Stimulated activated CD8-positive, alpha-beta memory T cell treated with anti-CD3 and anti-CD28 coated beads, Interleukin-15, amount 100 ng/mL, for 24 hours (primary cell): ENCODE results near the gene GPATCH8.

Experiments used
- DNase-seq: peaks from one replicate; pipeline ENCODE4 v3.0.0-alpha.2; 2020; ENCODE audit warnings: low read depth

GPATCH8 gene

DNA sequence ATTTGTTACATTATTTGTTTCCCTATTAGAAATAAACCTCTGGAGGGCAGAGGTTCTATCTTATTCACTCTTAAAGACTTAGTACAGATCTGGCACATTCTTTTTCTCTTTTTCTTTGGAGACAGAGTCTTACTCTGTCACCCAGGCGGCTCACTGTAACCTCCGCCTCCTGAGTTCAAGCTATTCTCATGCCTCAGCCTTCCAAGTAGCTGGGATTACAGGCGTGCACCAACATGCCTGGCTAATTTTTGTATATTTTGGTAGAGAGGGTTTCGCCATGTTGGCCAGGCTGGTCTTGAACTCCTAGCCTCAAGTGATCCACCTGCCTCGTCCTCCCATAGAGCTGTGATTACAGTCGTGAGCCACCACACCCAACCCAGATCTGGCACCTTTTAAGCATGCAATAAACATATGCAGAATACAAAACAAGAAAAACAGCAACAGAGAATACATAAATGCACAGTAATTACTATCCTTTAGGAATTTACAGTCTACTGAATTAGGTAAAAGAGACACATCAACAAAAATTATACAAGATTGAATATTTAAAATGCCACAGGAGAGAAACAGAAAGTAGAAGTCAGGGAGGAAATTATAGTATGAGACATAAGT is 52.1 kb downstream of the GPATCH8 start:
- no peak for DNase-seq

DNA sequence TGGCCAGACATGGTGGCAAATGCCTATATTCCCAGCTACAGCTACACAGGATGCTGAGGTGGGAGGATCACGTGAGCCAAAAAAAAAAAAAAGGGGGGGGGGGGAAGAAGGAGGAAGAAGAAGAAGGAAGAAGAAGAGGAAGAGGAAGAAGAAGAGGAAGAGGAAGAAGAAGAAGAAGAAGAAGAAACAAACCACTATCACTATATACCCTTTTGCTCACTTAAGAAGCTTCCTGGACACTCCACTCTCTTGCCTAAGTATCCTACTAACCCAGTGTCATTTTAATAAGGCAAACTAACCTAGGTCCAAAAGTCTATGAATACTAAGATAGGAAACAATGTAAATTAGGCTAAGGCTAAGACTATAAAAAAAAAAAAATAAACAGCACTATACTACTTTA is 54.8 kb downstream of the GPATCH8 start:
- no peak for DNase-seq

- no peak for DNase-seq
These were observed 58.5 kb downstream of the GPATCH8 start for GRCh38 chr17:44444735-44445105.

- no peak for DNase-seq
These were observed 60.4 kb downstream of the GPATCH8 start for GRCh38 chr17:44442806-44443205.

- no peak for DNase-seq
These were observed 64.0 kb downstream of the GPATCH8 start for GRCh38 chr17:44439168-44439567.

- no peak for DNase-seq
These were observed 64.6 kb downstream of the GPATCH8 start for GRCh38 chr17:44438636-44439035.

DNA sequence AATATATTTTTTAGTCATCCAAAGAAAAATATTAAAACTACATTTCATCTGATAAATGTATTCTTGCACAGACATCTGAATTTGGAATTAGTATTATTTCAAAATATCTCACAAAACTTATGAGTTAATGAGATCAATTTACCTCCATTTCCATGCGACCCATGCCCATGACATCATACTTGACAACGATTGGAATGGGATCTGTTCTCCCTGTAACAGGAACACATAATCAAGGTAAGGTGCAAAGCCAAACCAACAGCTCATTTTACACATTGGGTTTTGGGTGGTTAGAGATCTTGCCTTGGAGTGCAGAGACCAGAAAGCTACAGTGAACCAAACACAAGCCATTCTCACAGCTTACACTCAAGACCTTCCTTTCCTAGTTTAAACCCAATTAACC is 66.9 kb downstream of the GPATCH8 start:
- DNase-seq, result no peak

DNA sequence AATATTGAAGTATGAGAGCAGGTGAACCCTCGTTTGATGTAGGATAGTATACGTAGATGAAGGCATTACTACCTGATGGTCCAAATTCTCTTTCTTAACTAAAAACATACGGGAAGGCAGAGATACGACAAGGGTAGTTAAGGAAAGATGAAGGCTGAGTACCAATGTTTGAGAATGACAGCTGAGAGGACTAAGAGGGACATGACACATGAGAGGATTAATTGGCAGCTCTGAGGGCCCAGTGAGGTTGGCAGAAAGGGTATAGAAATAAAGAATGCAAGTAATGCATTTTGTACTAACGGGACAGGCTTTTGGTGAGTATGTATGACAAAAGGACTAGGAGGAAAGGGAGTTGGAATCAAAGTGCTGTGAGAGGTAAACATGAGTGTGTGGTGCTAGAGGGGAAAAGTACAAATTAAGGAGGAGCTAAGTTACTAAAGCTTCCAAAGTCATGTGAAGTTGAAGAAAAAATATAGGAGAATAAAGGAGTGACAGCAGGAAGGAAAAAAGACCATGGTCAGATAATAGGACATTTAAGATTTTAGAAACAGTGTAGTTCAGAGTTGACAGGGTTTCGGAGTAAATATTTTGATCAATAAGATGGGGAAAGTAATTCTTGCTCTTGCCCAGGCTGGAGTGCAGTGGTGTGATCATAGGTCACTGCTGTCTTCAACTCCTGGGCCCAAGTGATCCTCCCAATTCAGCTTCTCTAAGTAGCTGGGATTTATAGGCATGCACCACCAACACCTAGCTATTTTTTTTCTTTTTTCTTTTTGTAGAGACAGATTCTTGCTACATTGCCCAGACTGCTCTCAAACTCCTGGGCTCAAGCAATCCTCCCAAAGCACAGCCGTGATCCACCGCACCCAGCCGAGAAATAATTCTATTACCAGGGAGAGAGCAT is 70.7 kb downstream of the GPATCH8 start:
- no peak for DNase-seq

GRCh38 chr17:44424828-44425461 is 78.3 kb downstream of the GPATCH8 start:
- no peak for DNase-seq

- no peak for DNase-seq
These were observed 85.7 kb downstream of the GPATCH8 start for GRCh38 chr17:44417553-44417952.

- DNase-seq, result no peak
These were observed 86.5 kb downstream of the GPATCH8 start for GRCh38 chr17:44416558-44417289.

DNA sequence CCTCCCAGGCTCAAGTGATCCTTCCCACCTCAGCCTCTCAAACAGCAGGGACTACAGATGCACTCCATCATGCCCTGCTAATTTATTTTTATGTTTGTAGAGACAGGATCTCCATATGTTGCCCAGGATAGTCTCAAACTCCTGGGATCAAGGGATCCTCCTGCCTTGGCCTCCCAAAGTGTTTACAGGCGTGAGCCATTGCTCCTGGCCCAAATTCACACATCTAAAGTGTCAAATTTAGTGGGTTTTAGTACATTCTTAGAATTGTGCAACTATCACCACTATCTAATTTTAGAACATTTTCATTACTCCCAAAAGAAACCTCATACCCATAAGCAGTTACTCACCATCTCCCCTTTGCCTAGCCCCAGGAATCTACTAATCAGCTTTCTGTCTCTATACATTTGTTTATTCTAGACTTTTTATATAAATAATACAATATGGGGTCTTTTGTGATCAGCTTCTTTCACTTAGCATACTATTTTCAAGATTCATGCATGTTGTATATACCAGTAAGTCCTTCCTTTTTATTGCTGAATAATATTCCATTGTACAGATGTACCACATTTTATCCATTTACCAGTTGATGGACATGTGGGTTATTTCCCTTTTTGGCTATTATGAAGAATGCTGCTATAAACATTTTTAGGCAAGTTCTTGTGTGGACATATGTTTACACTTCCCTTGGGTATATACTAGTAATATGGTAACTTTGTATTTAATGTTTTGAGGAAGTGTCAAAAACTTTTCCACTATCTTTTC is 88.6 kb downstream of the GPATCH8 start:
- DNase-seq, result no peak

- DNase-seq, result no peak
These were observed 93.7 kb downstream of the GPATCH8 start for GRCh38 chr17:44409309-44410028.

- no peak for DNase-seq
These were observed 94.4 kb downstream of the GPATCH8 start for GRCh38 chr17:44408786-44409185.

DNA sequence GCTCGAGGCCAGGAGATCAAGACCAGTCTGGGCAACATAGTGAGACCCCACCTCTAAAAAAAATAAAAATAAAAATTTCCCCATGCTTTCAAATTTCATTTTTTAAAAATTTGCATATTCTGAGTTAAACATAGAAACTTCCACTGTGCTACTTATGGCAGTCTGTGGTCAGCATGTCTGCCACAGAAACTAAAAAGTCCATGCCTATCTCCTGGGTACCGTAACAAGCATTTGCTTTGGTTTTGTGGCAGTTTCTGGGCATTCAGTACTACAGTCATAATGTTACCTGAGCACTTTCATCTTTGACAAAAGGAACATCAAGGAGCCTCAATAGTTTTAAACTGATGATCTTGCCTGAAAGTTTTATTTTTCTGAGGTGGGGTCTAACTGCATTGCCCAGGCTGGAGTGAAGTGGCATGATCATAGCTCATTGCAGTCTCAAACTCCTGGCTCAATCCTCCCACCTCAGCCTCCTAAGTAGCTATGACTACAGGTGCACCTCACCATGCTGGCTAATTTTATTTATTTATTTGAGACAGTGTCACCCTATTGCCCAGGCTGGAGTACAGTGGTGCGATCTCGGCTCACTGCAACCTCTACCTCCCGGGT is 100.5 kb downstream of the GPATCH8 start:
- DNase-seq, result no peak

GRCh38 chr17:44400226-44400847 is 102.9 kb downstream of the GPATCH8 start:
- no peak for DNase-seq

- no peak for DNase-seq
These were observed 104.2 kb downstream of the GPATCH8 start for GRCh38 chr17:44398692-44399691.

DNA sequence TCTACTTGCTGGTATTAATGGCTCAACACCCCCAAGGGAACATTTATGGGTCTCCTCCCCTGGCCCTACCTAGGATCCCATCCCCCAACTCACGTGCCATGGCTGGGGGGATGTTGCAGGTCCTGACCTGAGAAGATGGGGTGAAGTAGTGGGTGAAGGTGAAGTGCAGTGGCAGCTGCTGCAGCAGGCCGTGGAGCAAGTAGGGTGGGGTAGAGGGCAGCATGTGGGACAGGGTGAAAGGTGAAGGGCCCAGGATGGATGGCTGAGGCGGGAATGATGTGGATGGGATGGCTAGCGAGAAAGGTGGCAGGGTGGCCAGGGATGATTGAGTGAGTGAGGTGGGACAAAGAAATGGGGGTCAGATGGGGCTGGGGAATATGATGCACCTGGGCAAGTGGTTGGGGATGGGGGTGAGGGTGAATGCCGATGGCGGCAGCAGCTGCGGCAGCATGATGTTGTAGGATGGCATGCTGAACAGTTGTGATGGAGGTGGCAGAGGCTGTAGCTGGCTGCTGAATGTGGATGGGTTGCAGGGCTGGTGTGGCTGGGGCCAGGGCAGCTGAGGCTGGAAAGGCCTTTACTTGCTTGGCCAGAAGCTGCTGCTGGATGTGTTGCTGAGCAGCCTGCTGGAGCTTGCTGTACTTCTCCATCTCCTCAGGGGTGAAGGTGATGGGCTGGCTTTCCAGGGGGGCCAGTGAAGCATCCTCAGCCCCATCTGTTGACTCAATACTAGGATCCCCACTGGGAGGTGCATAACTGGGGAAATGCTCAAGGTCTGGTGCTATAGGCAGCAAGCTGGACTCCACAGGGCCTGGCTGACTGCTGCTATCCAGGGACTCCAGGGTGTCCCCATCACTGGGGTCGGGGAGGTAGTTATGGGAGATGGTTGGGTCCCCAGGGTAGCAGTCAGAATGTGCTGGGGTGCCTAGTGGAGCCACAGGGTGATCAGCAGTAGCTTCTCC is 105.4 kb downstream of the GPATCH8 start:
- no peak for DNase-seq
